ENCODE results near the gene CORO7.

The CORO7 gene

GRCh38 chr16:4332623-4333307, 83.6 kb downstream of the CORO7 start:
- DNase-seq = no peak

- no peak for DNase-seq
Observed at GRCh38 chr16:4332083-4332482, 84.3 kb downstream of the CORO7 start.

GRCh38 chr16:4330277-4330874, 86.0 kb downstream of the CORO7 start:
- peak; percentile 74 for DNase-seq

- DNase-seq = no peak
Observed at GRCh38 chr16:4328782-4329775, 87.3 kb downstream of the CORO7 start.

GRCh38 chr16:4328046-4328781, 88.2 kb downstream of the CORO7 start:
- DNase-seq = peak; percentile 57

GRCh38 chr16:4327386-4328045, 88.9 kb downstream of the CORO7 start:
- no peak for DNase-seq

- no peak for DNase-seq
Observed at GRCh38 chr16:4325253-4325758, 91.1 kb downstream of the CORO7 start.

- DNase-seq = no peak
Observed at GRCh38 chr16:4324492-4325252, 91.7 kb downstream of the CORO7 start.

GRCh38 chr16:4323845-4324488, 92.4 kb downstream of the CORO7 start:
- DNase-seq = no peak

GRCh38 chr16:4323071-4323844, 93.1 kb downstream of the CORO7 start:
- no peak for DNase-seq

GRCh38 chr16:4322121-4323052, 94.0 kb downstream of the CORO7 start:
- DNase-seq = no peak

GRCh38 chr16:4321286-4322120, 94.9 kb downstream of the CORO7 start:
- DNase-seq = no peak

- no peak for DNase-seq
Observed at GRCh38 chr16:4320571-4321137, 95.7 kb downstream of the CORO7 start.

- DNase-seq = peak; percentile 73
Observed at GRCh38 chr16:4319454-4320421, 96.7 kb downstream of the CORO7 start.

- no peak for DNase-seq
Observed at GRCh38 chr16:4318967-4319366, 97.4 kb downstream of the CORO7 start.

- DNase-seq = no peak
Observed at GRCh38 chr16:4318451-4318910, 97.9 kb downstream of the CORO7 start.

All from CD4-positive, alpha-beta T cell treated with Interleukin-17A for 1 hour (primary cell).